ENCODE measurements around the gene LYRM9.
"Not testable (repeated sequence)": the region's sequence is repeated elsewhere in the genome, so short reads cannot be mapped to it uniquely, and the experiment has no call there.

LYRM9 gene

DNA sequence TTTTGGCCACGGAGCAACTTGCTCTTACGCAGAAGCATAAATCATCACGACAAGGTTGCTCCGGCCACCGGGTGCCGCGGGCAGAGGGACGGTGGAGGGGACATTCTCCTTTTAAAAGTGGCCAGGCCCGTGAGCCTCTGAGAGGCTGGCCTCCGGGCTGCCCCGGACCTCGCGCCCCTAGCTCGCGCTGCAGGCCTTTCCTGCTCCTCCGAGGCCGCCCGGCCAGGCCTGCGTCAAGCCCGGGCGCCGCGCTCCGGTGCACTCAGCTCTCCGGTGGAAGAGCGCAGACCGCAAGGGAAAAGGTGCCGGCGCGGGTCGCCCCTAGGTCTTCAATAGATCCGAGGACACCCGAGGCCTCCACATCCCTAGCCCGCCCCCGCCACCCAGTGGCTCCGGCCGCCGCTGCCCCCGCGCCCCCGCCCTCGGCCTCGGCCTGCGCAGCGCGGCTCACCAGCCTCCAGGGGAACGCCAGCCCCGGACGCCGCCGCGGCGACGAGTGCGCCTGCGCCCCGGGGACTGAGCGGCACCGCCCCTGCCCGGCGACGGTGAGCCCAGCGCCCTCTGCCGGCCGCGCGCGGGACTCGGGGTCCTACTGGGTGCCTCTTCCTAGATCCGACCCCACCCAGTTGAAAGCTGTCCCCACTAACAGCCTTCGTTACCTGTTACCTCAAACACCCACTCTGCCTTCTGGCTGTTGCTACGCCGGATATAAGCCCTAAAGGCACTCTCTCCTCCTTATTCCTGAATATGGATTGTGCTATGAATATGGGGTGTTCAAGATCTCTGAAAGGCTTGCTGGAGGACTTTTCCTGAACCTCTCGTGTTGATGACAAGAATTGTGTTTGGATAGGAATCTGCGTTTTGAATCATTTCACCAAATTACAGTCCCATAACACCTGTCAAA lies at the start of gene LYRM9:
TSS of gene LYRM9 (minus strand) at position 500 of the 904 bp plus-strand sequence. CDS start 10,671 bp downstream, outside the sequence.
- peak; percentile 93 for DNase-seq

DNA sequence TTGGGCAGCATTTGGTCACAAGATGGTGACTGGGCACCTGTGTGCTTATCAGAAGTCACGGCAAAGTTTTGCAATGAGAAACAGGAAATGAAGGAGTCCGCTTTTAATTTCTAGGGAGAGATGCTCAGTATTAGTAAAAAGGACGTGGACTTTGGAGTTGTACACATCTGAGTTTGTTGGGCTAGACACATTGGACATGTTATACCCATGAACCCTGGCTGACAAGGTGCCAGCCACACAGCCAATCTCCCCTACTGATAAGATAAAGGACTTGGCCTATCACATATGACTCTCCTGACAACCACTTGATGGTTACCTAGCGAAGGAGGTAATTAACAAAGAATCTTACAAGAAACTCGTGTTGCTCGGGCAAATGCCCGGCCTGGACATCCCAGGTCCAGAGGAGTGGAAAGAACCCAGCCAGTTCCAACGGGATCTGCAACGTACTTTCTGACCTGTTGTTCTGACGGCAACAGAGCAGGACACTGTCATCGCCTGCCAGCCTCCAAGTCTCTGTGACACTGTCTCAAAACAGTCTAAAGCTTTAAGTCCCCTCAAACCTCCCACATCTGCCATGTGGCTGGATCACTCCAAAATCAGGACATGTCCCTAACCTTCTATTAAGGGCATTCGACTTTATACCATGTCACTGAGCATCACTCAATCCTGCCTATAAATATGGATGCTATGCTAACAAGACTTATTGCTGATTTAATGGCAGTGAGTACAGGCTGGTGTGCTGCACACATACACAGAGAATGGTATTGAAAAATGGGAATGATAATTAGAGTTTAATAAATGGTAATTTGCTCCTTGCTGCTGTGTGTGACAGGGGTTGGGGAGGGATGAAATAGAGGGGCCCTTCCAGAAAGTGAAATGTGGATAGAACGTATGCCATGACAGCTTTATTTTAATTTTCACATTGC lies 47.6 kb upstream of the LYRM9 start:
- DNase-seq = no peak

DNA sequence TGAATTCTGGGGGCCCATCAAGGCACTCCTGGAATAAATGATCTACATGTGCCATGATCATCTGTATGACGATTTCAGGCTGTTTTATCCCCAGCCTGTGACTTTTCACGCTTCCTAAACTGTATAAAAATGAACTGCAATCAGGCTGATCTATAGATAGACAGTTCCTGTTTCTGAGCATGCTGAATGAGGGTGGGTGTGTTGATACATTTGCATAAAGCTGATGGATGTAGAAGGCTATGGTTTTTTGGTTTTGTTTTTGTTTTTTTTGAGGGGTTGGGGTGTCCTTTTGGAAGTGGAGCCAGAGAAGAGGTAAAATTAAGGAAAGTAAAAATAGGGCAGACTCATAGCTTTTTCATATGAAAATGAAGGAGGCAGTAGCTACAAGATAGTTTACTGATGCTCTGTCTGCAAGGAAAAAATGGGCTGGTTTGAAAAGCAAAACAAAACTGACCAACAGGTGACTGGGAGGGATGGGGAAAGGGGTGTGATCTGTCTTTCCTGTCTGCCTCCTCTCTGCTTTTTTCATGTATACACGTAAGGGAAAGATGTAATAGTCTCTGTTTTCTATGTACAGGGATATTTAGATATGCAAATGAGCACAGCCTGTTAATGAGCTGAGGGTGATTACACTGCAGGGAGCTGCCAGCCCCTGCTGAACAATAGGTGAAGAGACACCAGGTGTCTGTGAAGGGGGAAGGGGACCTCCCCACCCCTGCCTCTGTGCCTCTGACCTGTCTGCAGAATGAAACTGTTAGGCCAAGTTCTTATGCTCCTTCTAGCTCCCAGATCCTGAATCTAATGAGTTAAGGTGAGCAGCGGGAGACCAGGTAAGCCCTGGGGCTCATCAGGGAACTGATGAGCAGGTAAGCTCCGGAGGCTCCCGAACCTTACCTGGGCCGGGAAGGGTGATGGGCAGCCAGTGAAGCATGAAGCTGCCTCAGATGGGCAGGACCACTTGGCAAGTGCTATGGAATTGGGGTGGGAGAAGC lies 46.6 kb upstream of the LYRM9 start:
- DNase-seq = no peak

DNA sequence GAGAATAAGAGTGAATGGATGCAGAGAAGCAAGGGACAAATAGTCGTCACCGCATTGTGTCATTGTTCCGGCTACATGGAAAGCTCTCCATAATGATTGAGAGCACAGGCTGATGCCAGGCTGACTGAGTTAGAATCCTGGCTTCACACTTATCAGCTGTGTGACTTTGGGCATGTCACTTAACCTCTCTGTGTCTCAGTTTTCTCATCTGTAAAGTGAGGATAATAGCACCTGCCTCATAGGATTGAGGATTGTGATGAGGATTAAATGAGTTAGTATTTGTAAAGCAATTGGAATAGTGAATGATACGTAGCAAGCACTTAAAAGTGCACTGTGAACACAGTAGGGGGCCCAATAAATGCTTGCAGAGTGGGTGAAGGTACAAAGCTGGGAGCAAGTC lies 45.7 kb upstream of the LYRM9 start:
- no peak for DNase-seq

DNA sequence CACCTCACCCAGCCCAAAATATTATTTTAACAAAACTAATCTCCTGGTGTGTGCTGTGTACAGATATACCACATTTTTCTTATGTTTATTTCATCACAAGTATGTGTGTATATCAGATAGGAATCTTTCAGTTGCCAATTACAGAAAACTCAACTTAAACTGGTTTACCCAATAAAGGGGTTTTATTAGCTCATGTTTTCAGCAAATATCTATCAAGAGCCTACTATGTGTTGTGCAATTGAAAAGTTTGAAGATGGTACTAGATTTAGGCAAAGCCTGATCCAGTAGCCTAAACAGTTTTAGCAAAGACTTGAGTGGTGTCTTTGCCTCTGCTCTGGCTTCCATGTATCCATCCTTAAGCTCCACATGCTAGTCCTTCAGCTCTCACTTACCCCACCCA lies 45.1 kb upstream of the LYRM9 start:
- DNase-seq = no peak

DNA sequence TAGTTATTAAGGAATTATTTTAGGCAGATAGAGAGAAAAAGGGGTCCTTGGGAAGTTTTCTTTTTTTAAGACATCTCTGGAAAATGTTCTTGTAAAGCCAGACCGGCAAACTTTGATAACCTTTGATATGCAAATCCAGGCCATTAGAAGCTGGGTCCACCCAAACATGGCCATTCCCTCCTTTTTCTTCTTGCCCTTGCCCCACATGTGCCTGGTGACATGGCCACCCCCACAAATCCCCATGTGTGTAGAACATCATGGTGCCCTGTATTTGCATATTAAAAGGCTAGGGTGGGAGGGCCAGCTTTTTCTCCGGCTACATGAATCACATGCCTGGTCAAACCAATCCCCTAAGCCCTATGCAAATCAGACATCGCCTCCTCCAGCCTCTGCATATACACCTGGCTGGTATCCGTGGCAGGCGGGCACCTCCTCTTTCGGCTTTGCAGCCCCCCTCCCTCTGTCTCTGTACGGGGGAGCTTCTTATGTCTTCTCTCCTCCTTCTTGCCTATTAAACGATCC lies 43.9 kb upstream of the LYRM9 start:
- DNase-seq = no peak

DNA sequence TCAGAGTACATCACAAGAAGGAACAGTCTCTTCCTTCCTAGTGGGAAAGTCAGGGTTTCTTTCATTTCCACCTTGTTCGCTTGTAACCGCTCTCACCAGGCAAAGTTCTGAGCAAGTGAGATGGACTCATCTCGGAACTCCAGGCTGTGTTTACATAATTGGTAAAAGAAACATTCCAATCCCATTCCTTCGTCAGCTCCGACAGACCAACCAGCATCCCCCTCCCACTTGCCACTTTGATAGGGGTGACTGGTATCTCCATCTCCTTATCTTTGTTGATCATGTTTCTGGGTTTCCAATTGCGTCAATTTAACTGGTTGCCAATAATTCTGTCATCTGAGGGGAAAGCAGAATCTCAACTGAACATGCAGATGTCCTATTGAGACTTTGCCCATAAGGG lies 36.8 kb upstream of the LYRM9 start:
- DNase-seq = no peak

DNA sequence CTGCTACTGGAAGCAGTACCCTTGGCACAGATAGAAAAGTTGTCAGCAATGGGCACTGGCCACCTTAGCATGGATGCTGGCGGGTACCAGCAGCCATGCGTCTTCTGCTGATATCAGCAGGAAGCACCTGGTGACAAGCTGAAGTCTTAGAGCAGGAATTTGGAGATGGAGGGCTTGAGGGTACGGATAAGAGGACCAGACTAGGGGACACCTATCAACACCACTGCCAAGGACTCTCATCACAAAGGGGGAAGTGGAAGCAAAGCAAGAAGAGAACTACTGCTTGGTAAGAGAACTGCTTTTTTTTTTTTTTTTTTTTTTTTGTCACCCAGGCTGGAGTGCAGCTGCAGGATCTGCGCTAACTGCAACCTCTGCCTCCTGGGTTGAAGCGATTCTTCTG lies 35.4 kb upstream of the LYRM9 start:
- no peak for DNase-seq

DNA sequence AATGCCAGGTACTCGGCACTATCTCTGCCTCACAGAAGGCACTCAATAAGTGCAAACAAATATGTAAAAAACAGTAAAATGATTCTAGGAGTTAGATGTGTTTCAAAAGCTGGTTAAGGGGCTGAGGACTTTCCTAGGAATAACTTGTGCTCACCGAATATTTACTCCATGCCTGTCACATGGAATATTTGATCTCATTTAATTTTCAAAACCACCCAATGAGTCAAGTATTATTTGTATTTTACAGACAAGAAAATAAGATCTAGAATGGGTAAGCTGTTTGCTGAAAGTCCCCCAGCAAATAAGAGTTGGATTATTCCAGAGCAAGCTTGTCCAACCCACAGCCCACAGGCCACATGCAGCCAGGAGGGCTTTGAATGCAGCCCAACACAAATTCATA lies 34.6 kb upstream of the LYRM9 start:
- DNase-seq = no peak

DNA sequence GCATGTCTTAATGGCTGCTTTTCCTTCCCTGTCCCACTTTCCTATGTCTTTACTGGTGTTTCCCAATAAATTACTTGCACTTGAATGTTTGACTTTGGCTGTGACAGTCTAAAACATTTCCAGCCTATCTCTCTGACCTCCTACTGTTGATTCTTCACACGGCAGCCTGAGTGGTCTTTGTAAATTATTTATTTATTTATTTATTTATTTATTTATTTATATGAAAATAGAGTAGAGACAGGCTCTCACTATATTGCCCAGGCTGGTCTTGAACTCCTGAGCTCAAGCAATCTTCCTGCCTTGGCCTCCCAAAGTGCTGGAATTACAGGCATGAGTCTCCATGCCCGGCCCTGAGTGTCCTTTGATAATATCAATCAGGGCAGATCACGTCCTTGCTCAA lies 28.4 kb upstream of the LYRM9 start:
- no peak for DNase-seq

DNA sequence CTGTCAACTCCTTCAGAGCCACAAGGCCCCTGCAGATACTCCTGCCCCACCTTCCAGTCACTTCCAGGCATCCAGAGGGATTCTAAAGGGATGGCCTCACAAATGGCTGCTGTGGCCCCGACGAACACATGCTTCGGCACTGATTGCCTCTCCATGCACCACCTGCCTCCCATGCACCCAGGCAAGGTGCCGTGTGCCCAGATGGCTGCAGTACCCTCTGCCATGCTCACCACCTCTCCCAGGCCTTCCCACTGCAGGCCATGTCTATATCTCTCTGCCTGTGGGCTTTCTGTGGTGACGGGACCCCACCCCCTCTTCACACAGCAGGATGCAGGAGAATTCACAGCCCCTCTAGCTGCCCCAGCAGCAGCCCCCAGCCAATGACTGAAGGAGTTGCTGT lies 27.9 kb upstream of the LYRM9 start:
- DNase-seq = no peak

DNA sequence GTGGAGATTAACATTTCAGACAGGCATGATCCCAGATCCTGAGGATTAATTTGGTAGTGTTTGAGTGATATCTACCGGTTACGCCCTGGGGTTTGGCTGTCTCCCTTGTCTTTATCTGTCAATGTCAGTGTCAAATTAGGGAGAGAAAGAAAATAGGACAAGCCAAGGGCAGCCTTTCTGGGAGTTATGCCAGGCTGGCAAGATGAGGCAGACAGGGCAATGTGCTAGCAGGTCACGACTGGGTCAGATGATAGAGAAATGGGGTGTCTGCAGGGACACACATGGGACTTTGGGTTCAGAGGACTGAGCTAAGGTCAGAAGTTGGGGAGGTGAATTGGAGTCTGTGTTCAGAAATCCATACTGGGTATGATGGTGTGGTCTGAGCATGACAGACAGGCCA lies 27.4 kb upstream of the LYRM9 start:
- no peak for DNase-seq

DNA sequence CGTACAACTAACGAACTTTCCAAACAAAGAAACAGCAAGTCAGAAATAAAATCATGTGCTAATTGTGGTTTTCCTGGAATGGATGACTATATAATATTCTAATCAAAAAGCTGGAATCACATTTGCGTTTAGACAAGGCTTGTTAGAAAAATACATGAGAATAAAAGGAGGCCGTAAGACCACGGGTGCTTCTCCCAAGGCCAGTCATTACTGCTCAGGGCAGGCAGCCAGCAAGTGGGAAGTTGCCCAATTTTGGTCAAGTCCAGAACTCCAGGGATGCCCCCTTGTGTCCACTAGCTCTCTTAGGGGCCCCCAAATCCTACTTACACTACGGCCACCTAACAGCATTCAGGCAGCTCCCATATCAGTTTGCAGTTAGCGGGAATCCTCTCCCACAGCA lies 25.9 kb upstream of the LYRM9 start:
- no peak for DNase-seq

DNA sequence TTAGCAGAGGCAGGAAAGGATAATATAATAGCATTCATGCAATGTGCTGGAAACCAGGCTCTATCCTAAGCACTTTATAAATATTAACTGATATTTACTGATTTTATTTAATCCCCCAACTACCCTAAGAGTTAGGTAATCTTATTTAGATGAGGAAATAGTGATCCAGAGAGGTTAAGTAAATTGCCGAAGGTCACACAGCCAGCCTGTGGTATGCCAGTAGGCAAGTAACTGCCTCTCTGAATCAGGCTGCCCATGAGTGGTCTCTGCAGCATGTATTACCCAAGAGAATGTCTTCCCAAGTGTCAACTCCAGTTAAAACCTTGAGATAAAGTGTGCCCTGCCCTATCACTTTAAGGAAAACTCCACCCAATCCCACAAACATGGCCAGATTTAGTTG lies 25.3 kb upstream of the LYRM9 start:
- DNase-seq = no peak

DNA sequence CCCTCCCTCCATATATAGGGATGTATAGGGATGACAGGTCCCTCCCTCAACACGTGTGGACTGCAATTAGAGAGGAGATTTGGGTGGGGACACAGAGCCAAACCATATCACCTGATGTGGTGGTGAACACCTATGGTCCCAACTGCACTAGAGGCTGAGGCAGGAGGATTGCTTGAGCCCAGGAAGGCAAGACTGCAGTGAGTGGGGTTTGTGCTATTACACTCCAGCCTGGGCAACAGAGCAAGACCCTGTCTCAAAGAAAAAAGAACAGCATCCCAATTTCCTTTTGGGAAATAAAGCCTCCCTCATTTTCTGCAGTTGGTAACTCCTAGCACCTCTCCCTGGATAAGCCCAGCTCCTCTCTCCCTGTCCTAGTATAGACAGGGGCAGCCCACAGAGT lies 23.8 kb upstream of the LYRM9 start:
- no peak for DNase-seq

DNA sequence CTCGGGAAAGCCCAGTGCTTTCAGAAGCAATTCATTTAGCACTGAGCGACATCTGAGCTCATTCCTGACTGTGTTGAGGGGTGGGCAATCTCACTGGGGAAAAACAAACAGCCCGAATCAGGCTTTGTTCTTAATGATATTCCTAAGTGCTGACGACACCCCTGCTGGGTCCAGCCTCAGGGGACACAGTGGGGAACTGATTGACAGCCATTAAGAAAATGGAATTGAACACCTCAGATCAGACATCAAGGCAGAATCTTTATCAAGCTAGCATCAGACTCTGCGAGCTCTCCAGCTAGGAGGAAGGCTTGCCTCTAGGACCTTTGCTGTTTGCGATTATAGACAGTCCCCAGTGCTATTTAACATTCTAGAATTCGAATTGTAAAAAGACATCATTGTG lies 22.5 kb upstream of the LYRM9 start:
- no peak for DNase-seq

DNA sequence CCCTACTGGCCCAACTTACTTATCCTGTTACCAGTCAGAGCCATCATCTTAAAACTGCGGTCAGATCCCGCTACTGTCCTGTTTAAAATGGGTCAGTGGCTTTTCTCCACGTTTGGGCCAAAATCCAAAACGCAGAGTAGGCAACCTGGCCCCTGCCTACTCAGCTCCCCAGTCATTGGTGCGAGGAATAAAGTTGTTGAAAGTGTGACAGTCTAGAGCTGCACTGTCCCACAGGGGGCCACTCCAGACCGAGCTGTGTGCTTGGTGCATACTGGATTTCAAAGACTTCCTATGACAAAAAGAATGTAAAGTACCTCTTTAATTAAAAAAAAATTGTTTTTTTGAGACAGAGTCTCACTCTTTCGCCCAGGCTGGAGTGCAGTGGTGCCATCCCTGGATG lies 21.2 kb upstream of the LYRM9 start:
- no peak for DNase-seq

DNA sequence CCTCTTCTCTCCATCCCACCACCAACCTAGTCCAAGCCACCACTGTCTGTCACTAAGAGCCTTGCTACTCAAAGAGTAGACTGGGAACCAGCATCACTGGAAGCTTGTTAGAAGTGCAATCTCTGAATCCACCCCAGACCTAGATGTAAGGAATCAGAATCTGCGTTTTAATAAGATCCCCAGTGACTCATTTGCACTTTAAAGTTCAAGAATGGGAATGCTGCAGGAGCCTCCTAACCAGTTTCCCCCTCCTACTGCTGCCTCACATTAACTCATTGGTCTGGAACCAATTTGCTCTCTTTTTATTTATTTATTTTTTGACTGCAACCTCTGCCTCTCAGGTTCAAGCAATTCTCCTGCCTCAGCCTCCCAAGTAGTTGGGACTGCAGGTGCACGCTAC lies 19.8 kb upstream of the LYRM9 start:
- DNase-seq = no peak

DNA sequence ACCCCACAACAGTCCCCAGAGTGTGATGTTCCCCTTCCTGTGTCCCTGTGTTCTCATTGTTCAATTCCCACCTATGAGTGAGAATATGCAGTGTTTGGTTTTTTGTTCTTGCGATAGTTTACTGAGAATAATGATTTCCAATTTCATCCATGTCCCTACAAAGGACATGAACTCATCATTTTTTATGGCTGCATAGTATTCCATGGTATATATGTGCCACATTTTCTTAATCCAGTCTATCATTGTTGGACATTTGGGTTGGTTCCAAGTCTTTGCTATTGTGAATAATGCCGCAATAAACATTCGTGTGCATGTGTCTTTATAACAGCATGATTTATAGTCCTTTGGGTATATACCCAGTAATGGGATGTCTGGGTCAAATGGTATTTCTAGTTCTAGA lies 19.1 kb upstream of the LYRM9 start:
- not testable (repeated sequence) for DNase-seq

DNA sequence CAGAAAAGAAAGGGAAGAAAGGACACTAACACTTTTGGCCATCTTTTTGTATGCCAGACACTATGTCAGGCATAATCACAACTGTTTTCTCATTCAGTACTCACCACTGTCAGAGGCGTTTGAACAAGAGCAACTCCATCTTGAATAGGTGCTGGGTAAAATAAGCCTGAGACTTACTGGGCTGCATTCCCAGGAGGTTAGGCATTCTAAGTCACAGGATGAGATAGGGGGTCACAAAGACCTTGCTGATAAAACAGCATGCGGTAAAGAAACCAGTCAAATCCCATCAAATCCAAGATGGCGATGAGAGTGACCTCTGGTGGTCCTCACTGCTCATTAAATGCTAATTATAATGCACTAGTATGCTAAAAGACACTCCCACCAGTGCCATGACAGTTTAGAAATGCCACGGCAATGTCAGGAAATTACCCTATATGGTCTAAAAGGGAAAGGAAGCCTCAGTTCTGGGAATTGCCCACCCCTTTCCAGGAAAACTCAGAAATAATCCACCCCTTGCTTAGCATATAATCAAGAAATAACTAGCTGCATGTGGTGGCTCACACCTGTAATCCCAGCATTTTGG lies 14.9 kb upstream of the LYRM9 start:
- no peak for DNase-seq

DNA sequence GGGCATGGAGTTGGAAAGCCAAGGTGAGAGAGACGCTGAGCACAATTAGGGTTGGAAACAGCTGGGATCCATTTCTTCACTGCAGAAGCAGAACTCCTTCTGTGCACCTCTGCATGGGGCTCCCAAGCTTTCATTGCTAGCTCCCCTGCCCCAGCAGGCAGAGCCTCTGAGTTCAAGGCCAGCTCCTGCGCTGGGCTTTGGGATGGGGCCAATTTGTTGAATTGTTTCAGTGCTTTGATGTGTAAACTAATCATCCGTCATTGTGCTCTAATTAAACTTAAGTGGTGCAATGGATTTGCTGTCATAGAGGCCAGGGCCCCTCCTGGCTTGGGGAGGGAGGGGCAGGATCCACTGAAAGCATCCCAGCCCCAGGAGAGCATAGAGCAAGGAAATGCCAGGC lies 13.5 kb upstream of the LYRM9 start:
- DNase-seq = no peak

DNA sequence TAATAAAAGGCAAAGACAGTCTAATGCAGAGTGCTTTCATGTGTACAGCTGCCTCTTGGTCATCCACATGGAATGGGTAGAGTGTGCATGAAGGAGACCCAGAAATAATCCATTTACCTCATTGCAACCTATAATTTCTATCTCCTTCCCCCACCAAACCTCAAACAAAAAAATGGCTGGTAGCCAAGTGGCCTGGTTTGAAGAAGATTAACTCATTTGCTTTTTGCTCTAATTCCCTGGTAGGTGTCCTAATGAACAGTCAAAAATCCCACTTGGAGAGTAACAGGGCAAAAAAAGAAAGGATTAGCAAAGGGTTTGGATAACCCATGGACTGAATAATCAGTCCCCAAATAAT lies 13.0 kb upstream of the LYRM9 start:
- no peak for DNase-seq

All from CD4-positive, alpha-beta T cell treated with Interleukin-21 for 1 hour (primary cell).